ENCODE measurements around the gene GADD45G. TPM values are rescaled to one million over a fixed set of nuclear protein-coding genes. Genes with fewer than 3 reads are reported as not detected.

Gene GADD45G
- total RNA-seq, 1 donor from 2014 or later = 5.2 TPM

DNA sequence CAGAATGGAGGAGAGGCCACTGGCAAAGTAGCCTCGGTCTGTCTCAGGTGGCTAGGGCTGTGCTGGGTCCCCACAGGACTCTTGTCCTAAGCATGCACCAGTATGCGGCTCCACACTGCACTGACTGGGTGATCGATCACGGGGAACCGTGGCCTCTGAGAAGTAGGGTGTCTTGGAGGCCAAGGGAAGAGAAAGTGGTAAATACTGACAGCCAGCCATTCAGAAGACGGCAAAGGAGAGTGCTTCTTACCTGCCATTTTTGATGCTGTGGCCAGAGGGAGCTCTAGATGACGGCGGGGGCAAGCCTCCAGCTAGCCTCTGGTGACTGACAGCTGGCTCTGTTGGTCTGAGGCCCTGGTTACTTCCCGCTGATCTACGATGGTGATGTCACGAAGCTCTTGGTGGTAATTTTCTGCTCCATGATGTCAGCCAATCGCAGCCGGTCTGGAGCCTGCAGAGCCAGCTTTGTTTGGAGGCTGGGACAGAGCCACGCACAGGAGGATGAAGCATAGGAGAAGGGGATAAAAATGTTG, 40.4 kb upstream of the GADD45G start:
- Histone ChIP-seq H3K9me3 (ENCODE audit: insufficient read depth, low read depth, low read length) (no peaks in the 10 kb centered on the region), H3K9ac (ENCODE audit: low read length) (no peak overlapping the region), H3K27ac (ENCODE audit: low read depth, low read length) (no peak overlapping the region), H3K27me3 (ENCODE audit: insufficient read depth, low read length) (peaks cover 20% of the 10 kb centered on the region), H3K4me3 (ENCODE audit: insufficient read depth, low read depth, low read length) (no peak overlapping the region), H3K36me3 (ENCODE audit: insufficient read depth, low read length) (no peaks in the 10 kb centered on the region), H3K79me2 (ENCODE audit: insufficient read depth, low read length) (no peaks in the 10 kb centered on the region), H3K4me1 (ENCODE audit: insufficient read depth, low read length) (no peaks in the 10 kb centered on the region), H3K4me2 (ENCODE audit: low read length) (no peak overlapping the region), H2AFZ (ENCODE audit: low read depth, low read length) (no peak overlapping the region), H4K20me1 (ENCODE audit: insufficient read depth, low read length) (no peaks in the 10 kb centered on the region)
- Mint-ChIP-seq H3K36me3 (ENCODE audit: low read depth, unreplicated experiment) (no peaks in the 10 kb centered on the region), H3K9me3 (ENCODE audit: unreplicated experiment) (peaks cover 3% of the 10 kb centered on the region), H3K27me3 (ENCODE audit: low read depth, unreplicated experiment) (peaks cover 3% of the 10 kb centered on the region), H3K4me3 (ENCODE audit: unreplicated experiment) (no peak overlapping the region), H3K27ac (ENCODE audit: unreplicated experiment) (no peak overlapping the region), H3K4me1 (ENCODE audit: low read depth, unreplicated experiment) (peaks cover 7% of the 10 kb centered on the region)
- DNase-seq (ENCODE audit: low read depth) (no peak), FAIRE-seq (no peak)
- no peak for TF ChIP-seq EZH2 (IDR thresholded peaks at IDR 0.05; ENCODE audit: insufficient read depth, low read length)

DNA sequence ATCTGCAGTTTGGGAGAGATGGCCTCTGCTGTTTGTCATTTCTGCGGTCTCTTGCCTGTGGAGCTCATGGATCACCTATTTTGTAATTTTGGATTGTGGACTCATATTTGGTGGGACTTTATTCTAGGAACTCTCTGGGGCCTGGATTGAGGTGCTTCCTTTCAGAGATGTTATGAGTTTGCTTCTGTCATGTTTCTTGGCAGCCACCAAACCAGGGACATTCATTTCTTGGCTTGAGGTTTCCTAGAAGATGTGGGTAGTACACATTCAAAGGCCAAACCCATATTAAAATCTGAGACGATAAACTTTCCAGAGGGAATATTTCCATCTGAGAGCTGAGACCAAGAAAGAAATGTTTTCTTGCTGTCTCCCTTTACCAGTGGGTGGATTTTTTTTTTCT, 37.2 kb upstream of the GADD45G start:
- no peak overlapping the region for H3K4me3 Mint-ChIP-seq (ENCODE audit: unreplicated experiment)

DNA sequence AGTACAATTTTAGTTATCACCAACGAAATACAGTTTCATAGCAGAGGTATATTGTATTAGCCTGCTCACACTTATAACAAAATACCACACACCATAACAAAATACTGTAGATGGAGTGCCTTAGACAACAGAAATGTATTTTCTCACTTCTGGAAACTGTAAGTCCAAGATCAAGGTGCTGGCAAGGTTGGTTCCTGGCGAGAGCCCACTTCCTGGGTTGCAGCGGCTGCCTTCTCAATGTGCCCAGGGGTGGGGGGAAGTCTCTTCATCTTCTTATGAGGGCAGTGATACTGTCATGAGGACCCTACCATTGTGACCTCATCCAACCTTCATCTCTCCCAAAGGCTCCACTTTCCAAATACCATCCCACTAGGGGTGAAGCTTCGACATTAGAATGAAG, 30.5 kb upstream of the GADD45G start:
- Mint-ChIP-seq H3K4me3 (ENCODE audit: unreplicated experiment) (no peak overlapping the region), H3K4me1 (ENCODE audit: low read depth, unreplicated experiment) (no peaks in the 10 kb centered on the region), H3K9me3 (ENCODE audit: unreplicated experiment) (no peaks in the 10 kb centered on the region), H3K36me3 (ENCODE audit: low read depth, unreplicated experiment) (no peaks in the 10 kb centered on the region), H3K27ac (ENCODE audit: unreplicated experiment) (no peak overlapping the region), H3K27me3 (ENCODE audit: low read depth, unreplicated experiment) (peaks cover 33% of the 10 kb centered on the region)
- DNase-seq (ENCODE audit: low read depth) (no peak), FAIRE-seq (no peak)
- Histone ChIP-seq H3K9ac (ENCODE audit: low read length) (no peak overlapping the region), H3K36me3 (ENCODE audit: insufficient read depth, low read length) (no peaks in the 10 kb centered on the region), H4K20me1 (ENCODE audit: insufficient read depth, low read length) (no peaks in the 10 kb centered on the region), H3K4me2 (ENCODE audit: low read length) (no peak overlapping the region), H3K4me1 (ENCODE audit: insufficient read depth, low read length) (no peaks in the 10 kb centered on the region), H3K9me3 (ENCODE audit: insufficient read depth, low read depth, low read length) (no peaks in the 10 kb centered on the region), H3K27me3 (ENCODE audit: insufficient read depth, low read length) (peaks cover 23% of the 10 kb centered on the region), H3K27ac (ENCODE audit: low read depth, low read length) (no peak overlapping the region), H3K4me3 (ENCODE audit: insufficient read depth, low read depth, low read length) (no peak overlapping the region), H3K79me2 (ENCODE audit: insufficient read depth, low read length) (no peaks in the 10 kb centered on the region), H2AFZ (ENCODE audit: low read depth, low read length) (no peak overlapping the region)
- no peak for TF ChIP-seq EZH2 (IDR thresholded peaks at IDR 0.05; ENCODE audit: insufficient read depth, low read length)
- TF ChIP-seq, protein P1, sequence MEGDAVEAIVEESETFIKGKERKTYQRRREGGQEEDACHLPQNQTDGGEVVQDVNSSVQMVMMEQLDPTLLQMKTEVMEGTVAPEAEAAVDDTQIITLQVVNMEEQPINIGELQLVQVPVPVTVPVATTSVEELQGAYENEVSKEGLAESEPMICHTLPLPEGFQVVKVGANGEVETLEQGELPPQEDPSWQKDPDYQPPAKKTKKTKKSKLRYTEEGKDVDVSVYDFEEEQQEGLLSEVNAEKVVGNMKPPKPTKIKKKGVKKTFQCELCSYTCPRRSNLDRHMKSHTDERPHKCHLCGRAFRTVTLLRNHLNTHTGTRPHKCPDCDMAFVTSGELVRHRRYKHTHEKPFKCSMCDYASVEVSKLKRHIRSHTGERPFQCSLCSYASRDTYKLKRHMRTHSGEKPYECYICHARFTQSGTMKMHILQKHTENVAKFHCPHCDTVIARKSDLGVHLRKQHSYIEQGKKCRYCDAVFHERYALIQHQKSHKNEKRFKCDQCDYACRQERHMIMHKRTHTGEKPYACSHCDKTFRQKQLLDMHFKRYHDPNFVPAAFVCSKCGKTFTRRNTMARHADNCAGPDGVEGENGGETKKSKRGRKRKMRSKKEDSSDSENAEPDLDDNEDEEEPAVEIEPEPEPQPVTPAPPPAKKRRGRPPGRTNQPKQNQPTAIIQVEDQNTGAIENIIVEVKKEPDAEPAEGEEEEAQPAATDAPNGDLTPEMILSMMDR (IDR thresholded peaks at IDR 0.05; ENCODE audit: insufficient read depth, low read depth, low read length) = no peak

More for the DNA sequence above, 37.2 kb upstream of the GADD45G start:
- H3K27ac Mint-ChIP-seq (ENCODE audit: unreplicated experiment) = no peak overlapping the region
- H3K4me1 ChIP-seq (ENCODE audit: insufficient read depth, low read length) = no peaks in the 10 kb centered on the region
- H4K20me1 ChIP-seq (ENCODE audit: insufficient read depth, low read length) = no peaks in the 10 kb centered on the region
- no peaks in the 10 kb centered on the region for H3K36me3 ChIP-seq (ENCODE audit: insufficient read depth, low read length)
- peaks cover 15% of the 10 kb centered on the region for H3K27me3 ChIP-seq (ENCODE audit: insufficient read depth, low read length)
- FAIRE-seq (no peak), DNase-seq (ENCODE audit: low read depth) (no peak)
- H3K36me3 Mint-ChIP-seq (ENCODE audit: low read depth, unreplicated experiment) = no peaks in the 10 kb centered on the region
- peaks cover 3% of the 10 kb centered on the region for H3K9me3 Mint-ChIP-seq (ENCODE audit: unreplicated experiment)
- H3K79me2 ChIP-seq (ENCODE audit: insufficient read depth, low read length) = no peaks in the 10 kb centered on the region
- H3K4me2 ChIP-seq (ENCODE audit: low read length) = no peak overlapping the region
- H3K9me3 ChIP-seq (ENCODE audit: insufficient read depth, low read depth, low read length) = no peaks in the 10 kb centered on the region
- no peak overlapping the region for H3K27ac ChIP-seq (ENCODE audit: low read depth, low read length)
- H3K9ac ChIP-seq (ENCODE audit: low read length) = no peak overlapping the region
- H3K27me3 Mint-ChIP-seq (ENCODE audit: low read depth, unreplicated experiment) = peaks cover 7% of the 10 kb centered on the region
- peaks cover 3% of the 10 kb centered on the region for H3K4me1 Mint-ChIP-seq (ENCODE audit: low read depth, unreplicated experiment)
- H3K4me3 ChIP-seq (ENCODE audit: insufficient read depth, low read depth, low read length) = no peak overlapping the region
- TF ChIP-seq, protein P1 (IDR thresholded peaks at IDR 0.05; ENCODE audit: insufficient read depth, low read depth, low read length) = no peak
- TF ChIP-seq EZH2 (IDR thresholded peaks at IDR 0.05; ENCODE audit: insufficient read depth, low read length) = no peak
- H2AFZ ChIP-seq (ENCODE audit: low read depth, low read length) = no peak overlapping the region

Data from astrocyte (in vitro differentiated cells and primary cell).